Right renal cortex interstitium (tissue), 3 donors: Measurements from ENCODE around the gene GALNS. TPM values are rescaled to one million over a fixed set of nuclear protein-coding genes. Genes with fewer than 3 reads are reported as not detected.
A peak's percentile ranks its signal among the peaks of the same experiment; 100 is the strongest.

Experiments used
- DNase-seq, 3 donors: peaks; one replicate each; pipeline ENCODE4 v3.0.0-alpha.2; 2013; ENCODE audit warnings: low read depth in 3 of 3, low spot score in 2 of 3
- polyA plus RNA-seq, 3 donors: library from polyadenylated mRNA; unstranded; fragments of 120-200 nt; gene quantifications; one replicate each; pipeline ENCODE4 v1.2.1, GENCODE V29; 2013; ENCODE audit not compliant: insufficient read length in 3 of 3

GALNS gene
- polyA plus RNA-seq, 3 donors = 17.1 to 19.2 (median 18.6) TPM

- no peak for DNase-seq
Observed at GRCh38 chr16:88861359-88861758, 4.6 kb upstream of the GALNS start.

- DNase-seq = no peak
Observed at GRCh38 chr16:88859381-88860091, 2.8 kb upstream of the GALNS start.

GRCh38 chr16:88857728-88858339 is 1.1 kb upstream of the GALNS start:
- DNase-seq = peak; percentile 29 to 47 (median 35)

- no peak for DNase-seq
Observed at GRCh38 chr16:88856122-88856827, 472 bp downstream of the GALNS start.

GRCh38 chr16:88855736-88856121 is 1.0 kb downstream of the GALNS start:
- DNase-seq = no peak

GRCh38 chr16:88855176-88855575 is 1.6 kb downstream of the GALNS start:
- no peak for DNase-seq

- no peak for DNase-seq
Observed at GRCh38 chr16:88854306-88855111, 2.2 kb downstream of the GALNS start.

GRCh38 chr16:88853325-88853941 is 3.3 kb downstream of the GALNS start:
- DNase-seq = no peak

GRCh38 chr16:88851616-88852015 is 5.1 kb downstream of the GALNS start:
- no peak for DNase-seq

GRCh38 chr16:88850531-88851199 is 6.1 kb downstream of the GALNS start:
- no peak for DNase-seq

- no peak for DNase-seq
Observed at GRCh38 chr16:88848557-88848956, 8.2 kb downstream of the GALNS start.

- DNase-seq = no peak
Observed at GRCh38 chr16:88847654-88848053, 9.1 kb downstream of the GALNS start.

GRCh38 chr16:88846088-88846487 is 10.7 kb downstream of the GALNS start:
- DNase-seq = no peak

- no peak for DNase-seq
Observed at GRCh38 chr16:88844419-88845036, 12.2 kb downstream of the GALNS start.

GRCh38 chr16:88843256-88843655 is 13.5 kb downstream of the GALNS start:
- no peak for DNase-seq

GRCh38 chr16:88842806-88843205 is 13.9 kb downstream of the GALNS start:
- DNase-seq = no peak

GRCh38 chr16:88842308-88842756 is 14.4 kb downstream of the GALNS start:
- no peak for DNase-seq

- no peak for DNase-seq
Observed at GRCh38 chr16:88841521-88842307, 15.0 kb downstream of the GALNS start.
